Smooth muscle cell (in vitro differentiated cells): ENCODE measurements around the gene TSPAN16. TPM values are rescaled to one million over a fixed set of nuclear protein-coding genes. Genes with fewer than 3 reads are reported as not detected.

Experiments used
- DNase-seq: peaks from one replicate; lab custom pipeline; 2025; ENCODE audit not compliant: unreplicated experiment; lab: John Stamatoyannopoulos, UW
- H2AFZ ChIP-seq: fragments of 200-600 bp; sonication (generic); 2 replicates; pipeline ENCODE4 v1.6.0; 2016; ENCODE audit warnings: antibody characterized with exemption, low read depth, mild to moderate bottlenecking
- H3F3A ChIP-seq: fragments of 200-600 bp; sonication (generic); 2 replicates; pipeline ENCODE4 v1.6.0; 2017; ENCODE audit warnings: antibody characterized with exemption, low read depth
- H3K27ac ChIP-seq: fragments of 200-600 bp; sonication (generic); 2 replicates; pipeline ENCODE4 v1.5.1; 2016; ENCODE audit warnings: low read depth, mild to moderate bottlenecking
- H3K27me3 ChIP-seq: fragments of 200-600 bp; sonication (generic); 2 replicates; pipeline ENCODE4 v1.6.1; 2016; ENCODE audit warnings: low read depth, mild to moderate bottlenecking
- H3K36me3 ChIP-seq: fragments of 200-600 bp; sonication (generic); 2 replicates; pipeline ENCODE4 v1.5.1; 2016; ENCODE audit warnings: low read depth
- H3K4me1 ChIP-seq: fragments of 200-600 bp; sonication (generic); 2 replicates; pipeline ENCODE4 v1.5.1; 2016; ENCODE audit warnings: low read depth
- H3K4me2 ChIP-seq: fragments of 200-600 bp; sonication (generic); 2 replicates; pipeline ENCODE4 v1.6.0; 2016; ENCODE audit warnings: mild to moderate bottlenecking
- H3K4me3 ChIP-seq: fragments of 200-600 bp; sonication (generic); 2 replicates; pipeline ENCODE4 v1.5.1; 2016; ENCODE audit warnings: mild to moderate bottlenecking
- H3K79me2 ChIP-seq: fragments of 200-600 bp; sonication (generic); 2 replicates; pipeline ENCODE4 v1.6.0; 2016; ENCODE audit warnings: low read depth, mild to moderate bottlenecking
- H3K9ac ChIP-seq: fragments of 200-600 bp; sonication (generic); 2 replicates; pipeline ENCODE4 v1.6.0; 2016; ENCODE audit warnings: low read depth
- H3K9me3 ChIP-seq: fragments of 200-600 bp; sonication (generic); replicated peaks from 2 replicates; pipeline ENCODE4 v1.5.1; 2016; ENCODE audit warnings: low read depth
- H4K20me1 ChIP-seq: fragments of 200-600 bp; sonication (generic); 2 replicates; pipeline ENCODE4 v1.6.0; 2016; ENCODE audit warnings: low read depth
- WGBS: methylation state at CpG from one replicate; pipeline ENCODE4 v1.1.7; 2016; ENCODE audit warnings: low lambda C conversion rate; 5-methylcytosine and 5-hydroxymethylcytosine counted together
- polyA plus RNA-seq: library from polyadenylated mRNA; unstranded; fragments of >200 nt; fragmentation: Nextera tagmentation; extraction: Ambion mirVana; gene quantifications from 2 replicates; pipeline ENCODE4 v1.2.1, GENCODE V29; 2016
- total RNA-seq: library from RNA; depleted of rRNA; stranded (reverse); fragments of >200 nt; gene quantifications from 2 replicates; pipeline ENCODE4 v1.2.3, GENCODE V29; 2014
- TF ChIP-seq, protein P1 (sequence below): fragments of 200-600 bp; sonication (generic); IDR thresholded peaks from 2 replicates; pipeline ENCODE4 v1.5.1; 2017; ENCODE audit warnings: borderline replicate concordance, mild to moderate bottlenecking, antibody characterized with exemption; ENCODE audit not compliant: insufficient read depth, poor library complexity, severe bottlenecking

The TSPAN16 gene
- total and polyA plus RNA-seq, 2 experiments from 2014 or later: not detected

DNA sequence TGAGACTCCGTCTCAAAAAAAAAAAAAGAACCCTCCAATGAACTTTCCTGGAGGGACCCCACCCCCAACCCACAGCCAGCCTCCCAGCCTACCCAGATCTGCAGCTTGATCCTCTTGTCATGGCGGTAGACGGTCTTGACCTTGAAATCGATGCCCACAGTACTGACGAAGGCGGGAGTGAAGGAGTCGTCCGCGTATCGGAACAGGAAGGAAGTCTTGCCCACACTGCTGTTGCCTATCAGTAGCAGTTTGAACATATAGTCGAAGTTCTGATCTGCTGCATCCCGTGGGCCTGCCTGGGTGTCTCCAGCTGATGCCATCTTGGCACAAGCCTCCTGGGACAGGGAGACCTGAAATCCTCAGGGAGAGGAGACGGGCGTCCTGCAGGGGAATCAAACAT lies 41.1 kb downstream of the TSPAN16 start:
- no peaks in the 10 kb centered on the region for H4K20me1 ChIP-seq
- no peaks in the 10 kb centered on the region for H3K79me2 ChIP-seq
- no peak overlapping the region for H2AFZ ChIP-seq
- no peaks in the 10 kb centered on the region for H3K4me1 ChIP-seq
- no peak overlapping the region for H3K9ac ChIP-seq
- no peak for DNase-seq
- 94% methylated on average over 14 of the region's 14 CpGs for WGBS
- no peak overlapping the region for H3K4me2 ChIP-seq
- TF ChIP-seq, protein P1, sequence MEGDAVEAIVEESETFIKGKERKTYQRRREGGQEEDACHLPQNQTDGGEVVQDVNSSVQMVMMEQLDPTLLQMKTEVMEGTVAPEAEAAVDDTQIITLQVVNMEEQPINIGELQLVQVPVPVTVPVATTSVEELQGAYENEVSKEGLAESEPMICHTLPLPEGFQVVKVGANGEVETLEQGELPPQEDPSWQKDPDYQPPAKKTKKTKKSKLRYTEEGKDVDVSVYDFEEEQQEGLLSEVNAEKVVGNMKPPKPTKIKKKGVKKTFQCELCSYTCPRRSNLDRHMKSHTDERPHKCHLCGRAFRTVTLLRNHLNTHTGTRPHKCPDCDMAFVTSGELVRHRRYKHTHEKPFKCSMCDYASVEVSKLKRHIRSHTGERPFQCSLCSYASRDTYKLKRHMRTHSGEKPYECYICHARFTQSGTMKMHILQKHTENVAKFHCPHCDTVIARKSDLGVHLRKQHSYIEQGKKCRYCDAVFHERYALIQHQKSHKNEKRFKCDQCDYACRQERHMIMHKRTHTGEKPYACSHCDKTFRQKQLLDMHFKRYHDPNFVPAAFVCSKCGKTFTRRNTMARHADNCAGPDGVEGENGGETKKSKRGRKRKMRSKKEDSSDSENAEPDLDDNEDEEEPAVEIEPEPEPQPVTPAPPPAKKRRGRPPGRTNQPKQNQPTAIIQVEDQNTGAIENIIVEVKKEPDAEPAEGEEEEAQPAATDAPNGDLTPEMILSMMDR: no peak
- no peak overlapping the region for H3K4me3 ChIP-seq
- H3K9me3 ChIP-seq: no peaks in the 10 kb centered on the region
- no peak overlapping the region for H3K27ac ChIP-seq
- peaks cover 6% of the 10 kb centered on the region for H3K36me3 ChIP-seq
- H3F3A ChIP-seq: no peaks in the 10 kb centered on the region
- no peaks in the 10 kb centered on the region for H3K27me3 ChIP-seq

DNA sequence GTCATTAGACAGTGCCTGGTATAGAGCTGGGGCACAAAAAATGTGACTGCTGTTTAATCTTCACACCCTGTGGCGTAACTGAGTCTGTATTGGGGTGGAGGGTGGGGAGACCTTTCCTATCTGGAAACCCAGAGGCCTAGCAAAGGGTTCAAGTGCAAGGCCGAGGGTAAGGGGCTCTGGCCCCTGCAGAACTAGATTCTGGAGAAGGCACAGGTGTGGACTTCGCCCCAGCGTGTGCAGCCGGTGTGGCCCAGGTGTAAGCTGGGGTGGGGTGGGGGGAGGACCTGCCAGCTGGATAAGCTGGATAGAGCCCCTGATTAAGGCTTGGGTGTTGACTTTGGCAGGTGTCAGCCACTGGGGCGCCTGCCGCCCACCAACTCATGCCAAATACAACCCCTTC lies 42.2 kb downstream of the TSPAN16 start:
- TF ChIP-seq, protein P1: no peak
- Histone ChIP-seq H3K27me3 (no peaks in the 10 kb centered on the region), H3F3A (no peaks in the 10 kb centered on the region), H3K36me3 (peaks cover 6% of the 10 kb centered on the region), H3K27ac (no peak overlapping the region), H2AFZ (no peak overlapping the region), H4K20me1 (no peaks in the 10 kb centered on the region), H3K4me1 (no peaks in the 10 kb centered on the region), H3K79me2 (no peaks in the 10 kb centered on the region), H3K9me3 (no peaks in the 10 kb centered on the region), H3K4me2 (peak overlapping the region; percentile 98), H3K9ac (no peak overlapping the region), H3K4me3 (peak overlapping the region; percentile 76)
- 95% methylated on average over 7 of the region's 7 CpGs for WGBS
- DNase-seq: no peak

DNA sequence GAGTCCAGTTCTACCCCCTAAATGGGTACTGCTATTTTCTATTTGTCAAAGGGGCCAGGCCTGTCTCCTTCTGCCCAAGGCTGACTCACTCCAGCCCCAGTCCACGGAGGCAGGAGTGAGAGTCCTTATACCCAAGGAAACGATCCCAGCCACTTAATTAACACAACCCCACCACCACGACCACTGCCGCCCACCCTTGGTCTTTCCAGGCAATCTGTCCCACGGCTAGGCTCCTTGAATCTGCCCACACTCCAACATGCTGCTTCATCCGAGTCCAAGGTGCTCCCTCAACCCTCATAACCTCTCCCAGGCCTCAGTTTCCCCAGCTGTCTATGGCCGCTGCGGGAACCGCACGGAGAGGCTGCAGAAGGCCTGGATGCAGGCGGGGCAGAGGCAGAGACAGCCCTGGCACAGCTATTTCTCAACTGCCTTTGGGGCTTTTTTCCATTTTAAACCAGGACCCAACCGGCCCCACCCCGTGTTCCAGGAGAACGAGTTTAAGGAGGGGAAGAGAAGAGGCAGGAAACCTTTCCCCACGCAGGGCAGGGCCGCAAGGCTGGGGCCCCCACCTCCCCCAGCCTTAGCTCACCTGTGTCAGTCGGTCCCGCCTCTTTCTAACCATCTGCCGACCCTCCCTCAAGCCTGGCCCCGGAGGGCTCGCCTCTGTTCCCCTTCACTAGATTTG lies 42.8 kb downstream of the TSPAN16 start:
- H3K4me2 ChIP-seq: peak overlapping the region; percentile 98

More for the DNA sequence above, 42.8 kb downstream of the TSPAN16 start:
- Histone ChIP-seq H3K4me1 (no peaks in the 10 kb centered on the region), H3K79me2 (no peaks in the 10 kb centered on the region), H3K4me3 (peak overlapping the region; percentile 76), H3K9ac (peak overlapping the region; percentile 43), H3K36me3 (peaks cover 6% of the 10 kb centered on the region), H3K27me3 (no peaks in the 10 kb centered on the region), H4K20me1 (no peaks in the 10 kb centered on the region), H3F3A (no peaks in the 10 kb centered on the region), H3K9me3 (no peaks in the 10 kb centered on the region), H2AFZ (peak overlapping the region; percentile 85), H3K27ac (no peak overlapping the region)
- 29% methylated on average over 21 of the region's 21 CpGs for WGBS
- TF ChIP-seq, protein P1: no peak
- DNase-seq: no peak
